ENCODE measurements around the gene CFAP410.

CFAP410 gene

DNA sequence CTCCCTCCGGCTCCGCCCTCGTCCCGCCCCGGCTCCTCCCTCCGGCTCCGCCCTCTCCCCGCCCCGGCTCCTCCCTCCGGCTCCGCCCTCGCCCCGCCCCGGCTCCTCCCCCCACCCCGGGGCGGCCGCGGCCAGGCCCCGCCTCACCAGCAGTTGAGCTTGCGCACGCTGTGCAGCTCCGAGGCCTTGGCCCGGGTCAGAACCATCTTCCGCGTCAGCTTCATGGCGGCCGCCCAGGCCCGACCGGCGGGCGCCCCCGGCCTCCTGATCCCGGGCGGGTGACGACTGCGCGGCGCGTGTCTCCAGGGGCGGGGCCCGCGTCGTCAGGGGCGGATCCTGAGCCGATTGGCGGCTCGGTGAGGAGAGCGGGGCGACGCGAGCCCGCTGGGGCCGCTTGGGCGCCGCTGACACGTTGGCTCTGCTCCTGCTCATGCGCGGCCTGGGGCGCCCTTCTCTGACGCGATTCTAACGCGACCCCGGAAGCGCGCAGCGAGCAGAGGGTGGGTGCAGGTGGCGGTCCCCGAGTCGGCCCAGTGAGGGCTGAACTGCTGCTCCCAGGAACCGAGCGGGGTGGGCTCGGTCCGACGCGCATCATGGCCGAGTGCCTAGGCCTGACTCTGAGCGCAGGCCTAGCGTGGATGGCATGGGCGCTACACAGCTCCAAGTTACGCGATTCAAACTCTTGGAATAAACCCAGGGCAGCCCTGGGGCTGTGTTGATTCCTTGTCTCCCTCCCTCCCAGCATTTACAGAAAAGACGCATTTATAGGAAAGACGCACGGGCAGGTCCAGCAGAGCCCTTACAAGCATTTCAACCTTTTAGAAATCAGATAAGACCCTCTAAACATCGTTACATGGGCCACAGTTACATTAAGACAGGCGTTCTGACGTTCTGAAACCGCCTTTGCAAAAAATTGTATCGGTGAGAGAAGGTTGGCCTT lies at the start of gene CFAP410:
Gene CFAP410 (minus strand): TSS at position 420 of the 940 bp plus-strand sequence. CDS start 196 bp downstream, at position 224.
- DNase-seq: peak; percentile 95

DNA sequence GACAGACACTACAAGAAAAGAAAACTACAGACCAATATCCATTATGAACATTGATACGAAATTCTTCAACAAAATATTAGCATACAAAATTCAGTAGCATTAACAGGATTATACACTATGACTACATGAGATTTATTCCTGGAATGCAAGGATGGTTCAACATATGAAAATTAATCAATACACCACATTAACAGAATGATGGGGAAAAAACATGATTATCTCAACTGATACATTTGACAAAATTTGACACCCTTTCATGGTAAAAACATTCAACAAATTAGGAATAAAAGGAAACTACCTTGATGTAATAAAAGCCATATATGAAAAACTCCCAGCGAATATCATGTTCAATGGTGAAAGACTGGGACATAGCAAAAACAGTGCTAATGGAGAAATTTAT lies 45.8 kb upstream of the CFAP410 start:
- DNase-seq: no peak

DNA sequence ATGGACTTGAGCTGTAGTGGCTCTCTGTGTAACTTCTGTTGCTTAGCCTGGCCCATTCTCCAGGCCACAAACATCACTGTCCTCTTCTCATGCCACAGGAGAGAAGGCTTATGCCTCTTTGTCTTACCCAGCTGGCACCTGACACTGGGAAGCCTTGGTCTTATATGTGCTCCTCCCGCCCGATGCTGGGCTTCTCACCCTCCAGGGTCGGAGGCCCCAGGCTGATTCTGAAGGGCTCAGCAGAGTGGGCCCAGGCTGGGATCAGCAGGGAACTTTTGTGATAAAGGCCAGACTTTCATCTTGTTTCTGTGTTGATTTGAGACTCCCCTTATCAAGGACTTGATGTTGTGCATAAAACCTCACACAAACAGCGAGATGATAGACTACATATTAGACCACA lies 44.0 kb upstream of the CFAP410 start:
- DNase-seq: no peak

DNA sequence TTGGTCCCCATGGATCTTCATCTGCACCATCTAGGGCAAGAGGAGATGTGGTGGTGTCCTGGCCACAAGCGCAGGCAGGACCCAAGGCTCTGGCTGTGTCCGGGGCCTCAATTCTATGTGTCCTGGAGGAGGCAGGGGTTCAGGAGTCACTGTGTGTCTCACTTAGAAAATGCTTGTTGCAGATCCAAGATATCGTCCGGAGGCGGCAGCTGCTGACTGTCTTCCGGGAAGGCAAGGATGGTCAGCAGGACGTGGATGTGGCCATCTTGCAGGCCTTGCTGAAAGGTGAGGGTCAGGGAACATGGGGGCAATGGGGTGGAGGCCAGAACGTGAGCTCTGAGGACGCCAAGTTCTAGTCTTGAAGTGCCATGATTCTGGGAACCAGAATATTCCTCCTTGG lies 43.3 kb upstream of the CFAP410 start:
- DNase-seq: no peak

DNA sequence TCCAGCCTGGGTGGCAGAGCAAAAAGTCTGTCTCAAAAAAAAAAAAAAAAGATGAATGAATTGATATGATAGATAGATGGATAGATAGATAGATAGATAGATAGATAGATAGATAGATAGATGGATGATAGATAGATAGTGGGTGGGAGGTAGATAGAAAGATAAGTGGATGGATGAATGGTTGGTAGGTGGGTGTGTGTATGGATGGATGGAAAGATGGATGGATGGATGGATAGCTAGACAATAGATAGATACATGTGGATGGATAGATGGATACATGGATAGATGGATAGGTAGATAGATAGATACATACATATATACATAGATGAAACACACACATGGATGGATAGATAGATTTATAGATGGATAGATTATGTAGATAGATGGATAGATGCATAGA lies 42.7 kb upstream of the CFAP410 start:
- DNase-seq: no peak

DNA sequence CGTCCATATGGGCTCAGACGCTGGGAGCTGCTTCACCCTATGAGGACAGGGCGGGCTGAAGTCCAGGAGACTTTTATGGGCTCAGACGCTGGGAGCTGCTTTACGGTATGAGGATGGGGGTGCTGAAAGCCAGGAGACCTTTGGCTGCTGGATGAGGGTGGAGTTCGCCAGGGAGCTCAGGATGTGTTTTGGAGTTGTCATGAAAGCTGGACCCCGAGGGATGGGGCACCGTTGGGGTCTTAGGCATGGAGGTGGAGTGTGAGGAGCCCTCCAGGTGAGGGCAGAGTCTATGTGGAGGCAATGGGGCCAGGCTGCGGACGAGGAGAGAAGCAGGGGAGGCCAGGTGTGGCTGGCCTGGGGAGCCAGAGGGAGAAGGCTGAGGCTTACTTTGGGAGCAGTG lies 41.7 kb upstream of the CFAP410 start:
- no peak for DNase-seq

DNA sequence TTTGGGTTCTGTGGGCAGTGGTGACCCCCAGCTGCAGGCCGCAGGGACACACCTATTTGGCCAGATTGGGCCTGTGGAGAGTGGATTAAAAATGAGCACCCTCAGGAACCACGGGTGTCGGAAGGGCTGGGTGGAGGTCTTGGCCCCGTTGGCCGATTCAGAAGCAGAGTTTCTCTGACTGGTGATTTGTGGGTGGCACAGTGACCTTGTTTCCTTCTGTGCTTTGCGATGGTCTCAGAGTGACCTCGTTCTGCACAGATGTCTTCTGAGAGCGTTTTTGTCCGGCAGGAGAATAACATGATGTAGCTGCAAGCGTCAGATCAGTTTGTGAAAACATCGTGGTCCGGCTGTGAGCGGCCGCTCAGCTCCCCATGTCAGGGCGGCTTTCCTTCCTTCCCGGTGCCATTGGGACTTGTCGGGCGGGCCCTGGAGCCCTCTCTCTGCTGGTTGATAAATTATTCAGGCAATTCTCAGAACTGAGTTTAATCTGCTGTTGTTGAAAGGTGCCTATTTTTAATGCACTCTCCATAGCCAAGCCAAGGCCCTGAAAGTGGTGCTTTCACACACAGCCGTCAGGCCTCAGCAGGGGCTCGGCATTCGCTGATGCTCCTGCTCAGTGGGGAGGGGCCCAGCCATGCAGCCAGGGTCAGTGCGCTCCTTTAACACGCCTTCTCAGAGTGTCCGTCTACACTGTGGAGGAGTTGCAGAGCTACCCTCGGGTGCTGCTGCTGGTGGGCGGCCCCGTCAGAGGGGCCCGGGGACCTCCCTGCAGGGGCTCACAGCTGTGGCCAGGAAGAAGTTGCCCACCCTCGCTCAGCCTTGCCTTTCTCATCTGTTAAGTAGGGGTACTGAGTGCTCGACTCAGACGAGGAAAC lies 41.0 kb upstream of the CFAP410 start:
- no peak for DNase-seq

DNA sequence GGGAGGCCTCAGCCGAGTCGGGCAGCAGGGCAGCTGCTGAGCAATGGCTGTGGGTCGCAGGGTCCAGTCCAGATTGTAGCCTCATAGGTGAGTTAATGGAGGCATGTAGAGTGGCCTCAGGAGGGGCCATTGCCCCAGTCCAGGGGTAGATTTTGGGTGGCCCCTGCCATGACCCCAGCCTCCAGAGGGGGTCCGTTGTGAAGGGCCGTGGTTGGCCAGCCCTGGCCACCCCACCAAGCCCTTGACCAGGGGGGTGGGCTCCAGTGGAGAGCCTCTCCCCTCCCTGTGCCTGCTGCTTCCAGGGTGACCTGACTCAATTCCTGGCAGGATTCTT lies 40.3 kb upstream of the CFAP410 start:
- no peak for DNase-seq

DNA sequence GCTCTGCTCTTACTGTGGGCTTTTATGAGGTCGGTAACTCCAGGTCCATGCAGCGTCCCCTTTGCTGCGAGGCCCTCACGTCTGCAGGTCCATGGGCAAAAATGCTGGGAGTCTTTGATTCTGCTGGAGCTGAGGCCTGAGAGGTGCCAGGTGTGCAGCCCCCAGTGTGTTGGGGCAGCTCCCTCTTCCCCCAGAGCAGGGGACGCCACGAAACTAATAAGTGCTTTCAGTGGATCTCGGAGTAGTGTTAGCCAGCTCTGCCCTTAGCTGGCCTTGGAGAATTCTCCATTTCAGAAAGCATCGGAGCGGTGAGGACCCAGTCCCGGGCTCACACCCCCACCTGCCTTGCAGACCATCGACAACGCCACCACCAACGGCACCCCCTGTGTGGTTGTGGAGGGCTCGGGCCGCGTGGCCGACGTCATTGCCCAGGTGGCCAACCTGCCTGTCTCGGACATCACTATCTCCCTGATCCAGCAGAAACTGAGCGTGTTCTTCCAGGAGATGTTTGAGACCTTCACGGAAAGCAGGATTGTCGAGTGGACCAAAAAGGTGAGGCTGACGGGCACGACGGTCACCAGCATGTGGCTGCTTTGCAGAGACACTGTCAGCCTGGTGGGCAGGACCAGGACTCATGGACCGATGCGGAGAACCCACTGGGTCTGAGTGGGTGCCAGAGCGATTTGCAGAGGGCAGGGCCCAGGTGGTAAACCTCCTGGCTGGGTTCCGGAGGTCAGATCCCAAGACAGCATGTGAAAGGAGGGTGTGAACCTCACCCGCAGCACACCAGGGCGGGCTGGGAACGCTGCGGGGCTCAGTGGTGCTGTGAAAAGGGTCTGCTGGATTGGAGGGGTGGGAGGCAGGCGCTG lies 39.7 kb upstream of the CFAP410 start:
- no peak for DNase-seq

DNA sequence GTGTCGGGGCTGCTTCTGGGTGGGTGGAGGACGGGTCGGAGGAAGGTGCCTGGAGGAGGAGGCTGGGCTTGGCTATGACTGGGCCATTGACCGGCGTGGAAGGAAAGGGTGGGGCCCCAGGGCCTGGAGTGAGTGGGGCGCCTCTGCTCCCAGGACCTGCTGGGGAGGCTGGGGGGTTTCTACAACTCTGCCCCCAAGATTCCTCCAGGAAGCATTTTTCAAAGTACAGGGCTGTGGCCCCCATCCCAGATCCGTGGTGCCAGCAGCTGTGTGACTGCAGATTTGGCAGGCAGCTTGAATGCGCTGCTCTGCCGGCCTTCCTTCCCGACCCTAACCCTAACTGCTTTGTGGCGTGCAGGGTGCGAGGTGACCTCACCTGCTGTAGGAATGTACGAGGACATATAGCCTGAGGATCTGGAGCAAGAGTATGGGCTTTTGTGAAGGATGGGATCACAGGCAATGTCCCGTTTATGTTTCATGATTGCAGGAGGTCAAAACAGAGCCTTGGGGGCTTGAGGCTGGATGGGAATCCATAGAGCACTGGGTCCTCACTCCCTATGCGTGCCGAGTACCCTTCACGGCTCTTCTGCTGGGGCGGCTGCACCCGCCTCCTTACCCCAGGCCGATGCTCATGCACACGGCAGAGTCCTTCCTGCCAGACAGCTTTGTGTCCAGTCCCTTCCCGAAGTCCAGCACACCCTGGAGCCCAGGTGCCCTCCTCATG lies 38.9 kb upstream of the CFAP410 start:
- no peak for DNase-seq

DNA sequence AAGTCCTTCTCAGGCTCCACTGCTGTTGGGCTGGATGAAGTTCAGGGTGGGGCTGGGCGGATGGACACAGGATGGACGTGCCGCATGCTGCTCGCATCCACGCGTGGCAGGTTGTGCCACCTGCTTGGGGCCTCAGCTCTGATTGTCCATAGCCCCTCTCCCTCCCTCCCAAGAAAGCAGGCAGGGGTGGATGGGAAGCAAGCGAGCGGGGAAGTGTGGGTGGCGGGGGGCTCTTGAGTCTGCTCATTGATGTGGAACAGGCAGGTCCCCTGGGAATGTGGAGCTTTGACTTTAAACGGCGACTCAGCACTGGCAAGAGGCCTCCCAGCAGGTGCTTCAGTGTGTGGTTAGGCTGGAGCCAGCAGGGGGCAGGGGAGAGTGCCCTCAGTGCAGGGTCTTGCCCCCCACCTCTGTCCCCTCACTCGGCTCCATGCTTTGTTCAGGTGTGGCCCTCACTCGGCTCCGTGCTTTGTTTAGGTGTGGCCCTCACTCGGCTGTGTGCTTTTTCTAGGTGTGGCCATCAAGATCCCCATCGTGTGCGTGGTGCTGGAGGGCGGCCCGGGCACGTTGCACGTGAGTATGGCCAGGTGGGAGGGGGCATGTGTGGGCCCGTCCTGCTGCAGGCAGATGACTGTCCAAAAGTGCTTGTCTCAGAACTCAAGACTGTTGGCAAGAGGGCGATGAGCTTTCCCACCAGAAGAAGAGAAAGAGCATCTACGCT lies 38.2 kb upstream of the CFAP410 start:
- DNase-seq: no peak

DNA sequence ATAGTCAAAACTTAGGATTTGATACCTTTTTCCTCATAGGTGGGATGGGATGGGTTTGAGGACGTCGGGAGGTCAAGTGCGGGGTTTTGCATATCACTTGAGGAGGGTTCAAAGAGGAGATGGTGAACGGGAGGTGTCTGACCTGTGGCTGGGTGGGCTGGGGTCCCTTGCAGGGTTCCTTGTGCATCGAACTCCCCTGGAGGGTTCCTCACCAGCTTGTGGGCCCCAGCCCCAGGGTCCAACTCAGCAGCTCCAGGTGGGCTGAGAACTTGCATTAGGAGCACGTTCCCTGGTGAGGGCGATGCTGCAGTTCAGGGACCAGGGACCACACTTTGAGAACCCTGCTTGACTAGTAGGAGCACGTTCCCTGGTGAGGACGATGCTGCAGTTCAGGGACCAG lies 37.4 kb upstream of the CFAP410 start:
- DNase-seq: no peak

DNA sequence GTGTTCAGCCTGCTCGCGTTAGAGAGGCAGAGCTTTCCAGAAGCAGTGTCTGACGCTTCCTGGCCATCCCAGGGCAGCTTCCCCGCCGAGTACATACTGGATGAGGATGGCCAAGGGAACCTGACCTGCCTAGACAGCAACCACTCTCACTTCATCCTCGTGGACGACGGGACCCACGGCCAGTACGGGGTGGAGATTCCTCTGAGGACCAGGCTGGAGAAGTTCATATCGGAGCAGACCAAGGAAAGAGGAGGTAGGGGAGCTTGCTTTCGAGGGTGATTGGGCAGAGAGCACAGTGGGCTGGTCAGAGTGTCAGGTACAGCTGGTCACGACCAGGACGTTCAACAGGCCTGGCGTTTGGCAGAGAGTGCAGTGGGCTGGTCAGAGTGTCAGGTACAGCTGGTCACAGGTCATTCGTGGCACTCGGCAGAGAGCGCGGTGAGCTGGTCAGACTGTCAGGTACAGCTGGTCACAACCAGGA lies 36.6 kb upstream of the CFAP410 start:
- no peak for DNase-seq

DNA sequence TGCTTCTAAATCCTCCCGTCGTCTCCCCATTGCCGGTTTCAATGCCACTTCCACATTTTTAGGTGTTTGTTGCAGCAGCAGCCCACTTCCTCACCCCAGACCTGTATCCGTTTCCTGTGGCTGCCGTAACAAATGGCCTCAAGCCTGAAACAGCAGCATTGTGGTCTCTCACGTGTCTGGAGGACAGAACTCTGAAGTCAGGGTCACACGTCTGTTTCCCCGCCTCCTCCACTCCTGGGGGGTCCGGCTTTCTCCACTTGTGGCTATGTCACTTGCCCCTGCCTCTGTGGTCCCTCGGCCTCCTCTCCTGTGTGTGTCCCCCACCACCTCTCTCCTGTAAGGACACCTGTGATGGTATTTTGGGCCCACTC lies 36.1 kb upstream of the CFAP410 start:
- peak; percentile 49 for DNase-seq

DNA sequence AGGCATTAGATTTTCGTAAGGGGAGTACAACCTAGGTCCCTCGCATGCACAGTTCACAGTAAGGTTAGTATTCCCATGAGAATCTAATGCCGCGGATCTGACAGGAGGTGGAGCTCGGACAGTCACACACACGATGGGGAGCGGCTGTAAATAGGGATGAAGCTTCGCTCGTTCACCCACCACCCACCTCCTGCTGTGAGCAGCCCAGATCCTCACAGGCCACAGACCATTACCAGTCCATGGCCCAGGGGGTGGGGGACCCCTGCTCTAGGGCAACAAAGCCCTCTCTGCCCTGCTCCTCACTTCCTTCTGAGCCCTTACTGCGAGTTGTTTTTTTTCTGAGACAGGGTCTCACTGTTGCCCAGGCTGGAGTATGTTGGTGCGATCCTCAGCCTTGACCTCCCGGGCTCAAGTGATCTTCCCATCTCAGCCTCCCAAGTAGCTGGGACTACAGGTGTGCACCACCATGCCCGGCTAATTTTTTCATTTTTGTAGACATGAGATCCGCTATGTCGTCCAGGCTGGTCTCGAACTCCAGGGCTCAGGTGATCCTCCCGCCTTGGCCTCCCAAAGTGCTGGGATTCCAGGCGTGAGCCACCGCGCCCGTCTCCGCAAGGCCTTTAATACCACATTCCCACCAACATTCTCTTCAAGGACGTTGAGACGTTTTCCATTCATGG lies 35.6 kb upstream of the CFAP410 start:
- DNase-seq: no peak

DNA sequence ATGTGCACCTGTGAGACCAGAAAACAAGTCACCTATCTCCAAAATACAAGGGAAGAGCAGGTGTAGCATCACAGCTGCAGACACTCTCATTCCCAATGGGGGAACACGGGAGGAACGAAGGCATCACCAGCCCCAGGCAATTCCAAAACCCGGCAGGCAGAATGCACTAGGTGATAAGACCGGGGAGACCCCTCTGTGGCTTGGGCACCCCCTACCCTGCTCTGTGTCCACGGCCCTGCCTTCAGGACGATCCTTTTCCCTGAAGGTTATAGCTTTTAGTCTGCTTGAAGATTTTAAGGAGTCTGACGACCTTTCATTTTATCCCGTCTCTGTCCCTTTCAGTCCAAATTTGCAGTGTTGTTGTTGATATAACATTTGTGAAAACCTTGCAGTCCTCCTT lies 33.4 kb upstream of the CFAP410 start:
- DNase-seq: no peak

DNA sequence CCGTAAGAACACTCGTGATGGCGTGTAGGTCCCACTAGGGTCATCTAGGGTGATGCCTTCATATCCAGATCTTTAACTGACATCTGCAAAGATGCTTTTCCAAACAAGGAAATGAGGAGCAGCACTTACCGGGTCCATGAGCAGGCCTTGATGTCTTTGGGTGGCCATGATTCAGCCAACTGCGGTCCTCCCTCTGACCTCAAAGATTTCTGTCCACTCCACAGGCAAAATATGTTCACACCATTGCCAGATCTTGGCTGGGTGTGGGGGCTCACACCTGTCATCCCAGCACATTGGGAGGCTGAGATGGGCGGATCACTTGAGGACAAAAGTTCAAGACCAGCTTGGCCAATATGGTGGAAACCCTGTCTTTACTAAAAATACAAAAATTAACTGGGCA lies 32.4 kb upstream of the CFAP410 start:
- no peak for DNase-seq

DNA sequence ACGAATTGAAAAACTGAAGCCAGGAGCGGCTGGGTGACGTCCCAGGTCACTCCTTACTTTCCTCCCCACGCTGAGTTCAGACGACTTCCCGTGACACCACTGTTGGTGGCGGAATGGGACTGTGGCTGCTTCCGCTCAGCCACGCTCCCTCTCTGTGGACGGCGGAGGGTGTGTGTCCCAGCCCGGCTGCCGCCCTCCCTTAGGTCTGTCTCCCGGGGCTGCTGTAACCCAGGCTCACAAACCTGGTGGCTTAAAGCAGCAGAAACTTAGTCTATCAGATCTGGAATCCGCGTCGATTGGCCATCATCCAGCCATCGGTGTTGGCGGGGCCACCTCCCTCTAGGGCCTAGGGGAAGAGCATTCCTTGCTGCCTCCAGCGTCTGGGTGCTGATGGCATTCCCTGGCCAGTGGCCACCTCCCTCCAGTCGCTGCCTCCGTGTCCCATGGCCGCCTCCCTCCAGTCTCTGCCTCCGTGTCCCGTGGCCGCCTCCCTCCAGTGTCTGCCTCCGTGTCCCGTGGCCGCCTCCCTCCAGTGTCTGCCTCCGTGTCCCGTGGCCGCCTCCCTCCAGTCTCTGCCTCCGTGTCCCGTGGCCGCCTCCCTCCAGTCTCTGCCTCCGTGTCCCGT lies 31.7 kb upstream of the CFAP410 start:
- DNase-seq: no peak

DNA sequence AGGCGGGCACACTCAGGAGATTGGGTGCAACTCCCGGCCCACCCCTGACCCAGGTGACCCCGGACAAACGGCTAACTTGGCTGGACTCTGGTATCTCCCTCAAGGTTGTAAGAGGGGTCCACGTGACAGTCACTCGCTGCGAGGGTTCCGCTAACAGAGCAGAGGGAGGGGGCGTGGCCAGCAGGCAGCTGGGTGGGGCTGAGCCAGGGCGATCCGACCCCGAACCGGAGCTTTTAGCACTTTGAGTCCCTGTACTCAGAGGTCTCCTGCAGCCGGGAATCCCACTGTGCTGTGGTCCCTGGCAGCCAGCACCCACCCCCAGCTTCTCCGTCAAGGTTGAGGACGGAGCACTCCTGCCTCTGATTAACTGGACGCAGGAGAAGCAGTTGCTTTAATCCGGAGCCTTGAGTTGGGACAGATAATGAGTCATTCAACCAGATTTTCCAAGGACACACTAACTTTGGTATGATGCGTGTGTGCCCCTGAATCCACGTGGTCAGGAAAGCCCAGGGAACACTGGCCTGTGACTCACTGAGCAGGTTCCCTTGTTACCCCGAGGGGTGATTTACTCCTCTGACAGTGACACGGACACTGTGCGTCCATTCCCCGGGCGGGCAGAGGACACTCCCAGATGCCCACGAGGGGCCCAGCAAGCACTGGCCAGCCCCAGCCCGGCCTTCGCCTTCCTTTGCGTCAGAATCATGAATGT lies 31.0 kb upstream of the CFAP410 start:
- DNase-seq: no peak
